Measurements from ENCODE around the gene MMRN1.

Gene MMRN1

GRCh38 chr4:89913623-89914022 lies 19.0 kb downstream of the MMRN1 start:
- DNase-seq: no peak

DNA sequence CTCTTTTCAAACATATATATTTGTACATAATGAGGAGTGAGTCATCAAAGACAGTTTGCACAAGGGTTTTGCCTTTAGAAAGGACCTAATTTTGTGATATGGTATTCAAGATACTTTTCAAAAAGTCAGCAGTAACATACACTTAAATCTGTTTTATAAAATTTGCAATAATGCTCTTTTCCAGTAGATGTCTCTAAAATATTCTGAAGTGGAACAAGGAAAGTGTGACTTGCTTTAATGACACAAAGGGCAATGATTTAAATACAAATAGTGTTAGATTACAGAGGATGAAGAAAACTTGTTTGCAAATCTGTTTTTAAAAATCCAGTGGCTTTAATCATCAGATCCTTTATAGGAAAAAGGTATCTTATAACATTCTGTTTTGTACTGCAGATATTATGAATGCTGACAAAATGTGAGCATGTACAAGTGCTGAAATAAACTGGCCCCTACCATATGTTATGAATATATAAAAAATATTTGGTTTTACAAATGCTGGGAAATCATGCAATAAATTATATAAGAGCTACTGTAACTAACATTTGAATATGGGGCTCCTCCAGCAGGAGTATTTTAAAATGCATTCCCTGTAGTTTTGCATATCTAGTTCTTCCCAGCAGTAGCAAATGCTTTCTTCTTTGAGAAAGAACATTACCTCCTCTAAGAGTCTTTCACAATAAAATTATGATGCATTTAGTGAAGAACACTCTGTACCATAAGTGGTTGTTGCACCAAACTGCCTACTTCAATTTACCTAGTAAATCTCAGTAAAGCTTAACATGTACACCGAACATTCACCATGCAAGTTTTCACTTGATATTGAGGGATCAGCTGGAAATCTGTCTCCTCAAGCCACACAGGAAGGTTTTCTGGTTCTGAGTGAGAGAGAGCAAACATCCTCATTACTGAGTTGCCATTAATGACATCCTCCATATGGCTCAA lies 20.2 kb downstream of the MMRN1 start:
- no peak for DNase-seq

DNA sequence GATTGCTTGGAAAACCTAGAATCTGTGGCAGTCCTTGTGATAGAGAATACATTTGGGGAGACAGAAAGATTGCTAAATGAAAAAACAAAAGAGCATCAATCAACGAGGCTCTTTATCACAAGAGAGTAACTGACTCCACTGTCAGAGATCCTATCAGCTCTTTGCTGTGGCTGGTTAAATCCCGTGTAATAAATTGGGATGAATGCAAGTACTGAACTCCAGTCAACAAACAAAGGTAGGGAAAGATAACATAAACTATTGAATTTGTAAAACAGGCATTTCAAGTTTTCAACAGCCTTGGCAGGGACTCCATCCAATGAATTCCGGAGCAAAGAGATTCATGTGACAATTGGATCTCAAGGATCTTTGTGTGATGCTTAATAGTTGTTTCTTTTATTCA lies 21.3 kb downstream of the MMRN1 start:
- no peak for DNase-seq

- DNase-seq: no peak
Measured at GRCh38 chr4:89922848-89923416, 28.3 kb downstream of the MMRN1 start.

- DNase-seq: no peak
Measured at GRCh38 chr4:89928838-89929237, 34.2 kb downstream of the MMRN1 start.

- peak in 1 of 51 donors; percentile 1 for DNase-seq
Measured at GRCh38 chr4:89929425-89930159, 34.9 kb downstream of the MMRN1 start.

- DNase-seq: no peak
Measured at GRCh38 chr4:89939546-89939945, 44.9 kb downstream of the MMRN1 start.

DNA sequence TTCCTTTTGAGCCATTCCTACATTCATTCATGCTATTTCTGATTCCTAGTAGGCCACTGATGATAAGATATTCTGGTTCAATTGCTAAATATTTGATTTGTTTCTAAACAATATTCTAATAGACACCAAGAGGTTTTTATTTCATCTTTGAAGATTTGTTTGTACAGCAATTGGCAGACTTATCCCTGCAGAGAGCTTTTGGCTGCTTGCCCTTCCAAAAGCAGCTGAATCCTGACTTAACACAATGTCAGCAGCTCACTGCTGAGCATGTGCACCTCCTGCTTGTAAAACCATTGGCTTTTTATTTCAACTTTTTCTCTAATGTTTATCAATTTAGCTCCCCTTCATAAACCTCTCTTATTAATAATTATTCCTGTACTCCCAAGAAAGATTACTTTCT lies 45.3 kb downstream of the MMRN1 start:
- DNase-seq: peak in 14 of 51 donors; percentile 0 to 31 (median 4)

DNA sequence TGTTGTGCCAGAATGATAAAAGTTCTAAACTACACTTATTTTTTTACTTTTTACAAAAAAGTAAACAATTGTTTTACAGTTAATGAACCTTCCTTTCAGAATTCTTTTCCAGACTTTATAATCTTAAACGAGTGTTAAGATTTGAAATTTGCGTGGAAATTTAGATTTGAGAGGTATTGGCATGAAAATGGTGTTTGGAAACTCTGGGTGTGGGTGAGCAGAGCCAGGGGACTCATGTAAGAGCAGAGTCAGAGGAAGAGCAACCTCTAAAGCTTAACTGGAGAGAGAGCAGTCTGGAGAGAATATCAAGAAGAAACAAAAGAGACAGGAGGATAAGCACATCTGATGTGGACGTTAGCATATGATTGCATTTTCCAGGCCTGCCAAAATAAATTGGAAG lies 48.2 kb downstream of the MMRN1 start:
- DNase-seq: no peak

GRCh38 chr4:89949782-89950387 lies 55.2 kb downstream of the MMRN1 start:
- DNase-seq: no peak

DNA sequence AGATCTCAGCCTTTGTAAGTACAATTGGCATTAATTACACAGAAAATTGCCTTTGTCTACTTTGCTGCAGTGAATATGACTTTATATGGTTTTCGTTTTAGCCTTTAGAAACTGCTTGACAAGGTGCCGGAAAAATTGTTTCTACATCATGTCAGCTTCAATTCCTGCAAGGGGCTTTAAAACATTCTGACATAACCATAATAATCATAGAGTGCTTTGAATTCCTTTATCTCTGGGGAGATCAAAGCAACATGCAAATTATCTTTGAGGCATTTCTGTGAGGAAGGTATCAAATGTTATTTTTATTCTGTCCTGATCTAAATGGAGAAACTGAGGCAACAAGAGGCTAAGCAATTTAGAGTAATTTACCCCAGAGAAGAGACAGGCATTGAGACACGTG lies 57.8 kb downstream of the MMRN1 start:
- DNase-seq: no peak

GRCh38 chr4:89954906-89955695 lies 60.4 kb downstream of the MMRN1 start:
- no peak for DNase-seq

DNA sequence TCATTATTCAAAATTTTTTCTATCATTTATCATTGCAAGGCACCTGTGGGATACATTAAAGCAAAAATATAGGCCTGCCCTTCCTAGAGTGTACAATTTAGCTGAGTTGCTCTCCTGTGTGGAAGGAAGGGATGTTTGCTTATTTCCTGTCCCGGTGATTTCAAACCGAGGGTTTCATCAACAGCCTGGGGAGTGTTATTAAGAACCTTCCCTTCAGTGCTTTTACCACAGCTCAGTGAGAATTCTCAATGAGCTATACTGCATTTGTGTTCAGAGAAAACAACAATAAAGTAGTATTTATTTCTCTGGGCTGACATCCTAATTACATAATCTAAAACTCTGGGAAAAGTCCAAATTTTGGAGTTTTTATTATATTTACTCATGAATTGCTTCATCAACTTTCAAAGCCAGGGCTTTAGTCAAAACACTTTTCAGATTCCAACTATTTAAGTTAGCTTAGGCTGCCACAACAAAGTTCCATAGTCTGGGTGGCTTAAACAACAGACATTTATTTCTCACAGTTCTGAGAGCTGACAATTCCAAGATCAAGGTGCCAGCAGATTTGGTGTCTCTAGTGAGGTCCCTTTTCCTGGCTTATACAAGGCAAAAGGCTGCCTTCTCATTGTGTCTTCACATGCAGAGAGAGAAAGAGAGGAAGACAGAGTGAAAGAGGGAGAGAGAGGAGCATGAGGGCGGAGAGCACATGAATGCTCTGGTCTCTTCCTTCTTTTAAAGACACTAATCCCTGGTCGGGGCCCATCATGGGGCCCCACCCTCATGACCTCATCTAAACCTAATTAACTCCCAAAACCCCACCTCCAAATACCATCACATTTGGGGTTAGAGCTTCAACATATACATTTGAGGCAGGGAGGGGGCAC lies 62.6 kb downstream of the MMRN1 start:
- no peak for DNase-seq

DNA sequence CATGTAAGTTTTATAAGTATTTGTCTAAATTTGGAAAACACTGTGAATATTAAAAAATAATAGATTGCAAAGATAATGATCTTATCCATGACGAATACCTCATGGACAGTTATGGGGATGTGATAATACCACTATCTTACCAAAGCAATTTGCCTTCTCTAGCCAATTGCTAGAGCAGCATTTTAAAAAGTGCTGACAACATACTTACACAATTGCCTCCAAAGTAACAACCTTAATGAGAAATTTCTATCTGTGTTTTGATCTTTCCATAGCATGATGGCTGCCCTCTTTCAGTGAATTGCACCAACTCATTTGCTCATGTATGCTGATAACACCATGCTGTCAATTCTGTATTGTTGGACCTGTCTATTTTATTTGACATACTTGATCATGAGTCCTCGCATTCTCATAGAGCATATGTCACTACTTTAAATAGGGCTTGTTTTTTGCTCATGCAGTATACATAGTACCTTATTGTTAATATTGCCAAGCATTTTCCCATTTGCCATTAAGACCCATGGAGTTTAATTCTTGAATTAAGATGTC lies 87.2 kb downstream of the MMRN1 start:
- no peak for DNase-seq

- no peak for DNase-seq
Measured at GRCh38 chr4:89988268-89988667, 93.6 kb downstream of the MMRN1 start.

DNA sequence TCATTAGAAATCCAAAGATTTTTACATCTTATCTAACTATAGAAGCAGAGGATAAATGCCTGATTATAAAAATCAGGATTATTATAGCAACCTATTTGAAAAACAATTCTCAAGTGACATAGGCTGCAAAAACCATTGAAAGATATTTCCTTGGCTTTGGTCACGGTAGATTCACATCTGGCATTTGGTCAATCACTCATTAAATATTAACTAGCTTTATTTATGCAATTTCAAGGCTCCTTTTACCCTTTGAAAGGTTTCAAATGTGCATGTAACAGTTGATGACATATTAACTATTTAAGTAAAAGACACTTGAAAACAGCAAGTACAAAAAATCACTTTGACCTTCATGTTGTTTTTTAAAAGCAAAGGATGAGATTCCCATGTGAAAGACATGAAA lies 98.1 kb downstream of the MMRN1 start:
- DNase-seq: no peak

- no peak for DNase-seq
Measured at GRCh38 chr4:89994176-89994873, 99.7 kb downstream of the MMRN1 start.

DNA sequence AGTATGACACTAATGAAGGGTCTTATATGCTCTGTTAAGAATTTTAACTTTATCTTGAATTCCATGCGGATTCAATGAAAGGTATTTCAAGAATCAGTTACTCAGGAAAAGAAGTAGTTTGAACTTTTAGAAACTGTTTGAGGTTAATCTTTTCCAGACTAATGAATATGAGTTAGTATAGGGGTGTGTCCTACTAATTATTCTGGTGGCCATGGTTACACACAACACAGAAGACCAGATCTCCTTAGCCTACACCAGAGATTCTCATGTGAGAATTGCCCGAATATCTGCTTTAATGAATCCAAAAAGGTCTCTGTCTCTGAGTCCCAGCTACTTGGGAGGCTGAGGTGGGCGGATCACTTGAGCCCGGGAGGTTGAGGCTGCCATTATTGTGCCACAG lies 100.4 kb downstream of the MMRN1 start:
- DNase-seq: no peak

GRCh38 chr4:89995814-89996213 lies 101.2 kb downstream of the MMRN1 start:
- DNase-seq: no peak

All from hypothalamus (tissue), 51 donors.